Endothelial cell of umbilical vein (primary cell): ENCODE measurements around the gene COL23A1. TPM values are rescaled to one million over a fixed set of nuclear protein-coding genes. Genes with fewer than 3 reads are reported as not detected.

Experiments
- BruUV-seq: library from RNA; stranded (reverse); fragments of 400-500 nt; replicated peaks from 2 replicates; lab custom pipeline; 2021; lab: Mats Ljungman, UMichigan
- CTCF ChIA-PET: fragments of 300-600, 350-600 bp; sonication (Branson Sonifier 250); formaldehyde crosslinking; loops from one replicate; lab custom pipeline; 2021; ENCODE audit warnings: antibody characterized with exemption, inconsistent platforms; lab: Charles Lee
- POLR2A ChIA-PET: fragments of 300-600, 350-600 bp; sonication (Branson Sonifier 250); formaldehyde crosslinking; loops from one replicate; lab custom pipeline; 2021; ENCODE audit warnings: antibody characterized with exemption, inconsistent platforms; lab: Charles Lee
- DNase-seq: peaks from one replicate; pipeline ENCODE4 v3.0.0-alpha.2; 2011; ENCODE audit warnings: low read depth, low spot score
- FAIRE-seq: peaks from 2 replicates; lab custom pipeline; 2011; peaks lifted over from hg19 to GRCh38; lab: Jason Lieb, UNC
- H2AFZ ChIP-seq: 2 replicates; pipeline ENCODE4 v1.6.0; 2012; ENCODE audit warnings: low read depth, low read length, control low read depth, inconsistent platforms
- H3K27ac ChIP-seq: 2 replicates; pipeline ENCODE4 v1.5.1; 2011; ENCODE audit warnings: low read depth, mild to moderate bottlenecking, control low read depth, low read length, moderate library complexity; ENCODE audit not compliant: insufficient read depth
- H3K27me3 ChIP-seq, 2 experiments: 2 replicates each; pipeline versions ENCODE4 v1.6.0 to v1.6.1; 2011; ENCODE audit warnings: low read length in 2 of 2, mixed read lengths in 1 of 2; ENCODE audit not compliant: control insufficient read depth in 2 of 2, insufficient read depth in 2 of 2
- H3K36me3 ChIP-seq, 2 experiments: 2 replicates in 1 of 2; 3 replicates in 1 of 2; pipeline ENCODE4 v1.5.1; 2011; ENCODE audit warnings: low read length in 2 of 2, mild to moderate bottlenecking in 1 of 2, moderate library complexity in 1 of 2; ENCODE audit not compliant: control insufficient read depth in 2 of 2, insufficient read depth in 2 of 2; ENCODE audit errors: extremely low read depth in 1 of 2
- H3K4me1 ChIP-seq: 3 replicates; pipeline ENCODE4 v1.5.1; 2011; ENCODE audit warnings: mild to moderate bottlenecking, low read length; ENCODE audit not compliant: control insufficient read depth, insufficient read depth; ENCODE audit errors: extremely low read depth
- H3K4me2 ChIP-seq: 2 replicates; pipeline ENCODE4 v1.6.1; 2011; ENCODE audit warnings: low read length, control low read depth, mixed read lengths; ENCODE audit not compliant: insufficient read depth
- H3K4me3 ChIP-seq, 3 experiments: fragments of 200-600 bp in 1 of 3; sonication (generic), shearing (Covaris generic) in 1 of 3; replicated peaks in 1 of 3; 2 replicates each; pipeline ENCODE4 v1.5.1; 2011 to 2016; ENCODE audit warnings: control low read depth in 3 of 3, low read length in 3 of 3, mild to moderate bottlenecking in 2 of 3, inconsistent platforms in 1 of 3, low read depth in 1 of 3, moderate library complexity in 1 of 3; ENCODE audit not compliant: insufficient read depth in 1 of 3
- H3K79me2 ChIP-seq: 2 replicates; pipeline ENCODE4 v1.6.0; 2012; ENCODE audit warnings: low read length, inconsistent platforms; ENCODE audit not compliant: control insufficient read depth, insufficient read depth
- H3K9ac ChIP-seq: replicated peaks from 2 replicates; pipeline ENCODE3; 2011; ENCODE audit warnings: low read length, control low read depth; ENCODE audit not compliant: insufficient read depth; ENCODE audit errors: extremely low read depth
- H3K9me1 ChIP-seq: replicated peaks from 3 replicates; pipeline ENCODE4 v1.6.0; 2011; ENCODE audit warnings: mild to moderate bottlenecking, low read length; ENCODE audit not compliant: control insufficient read depth, insufficient read depth; ENCODE audit errors: extremely low read depth
- H3K9me3 ChIP-seq: replicated peaks from 2 replicates; pipeline ENCODE4 v1.5.1; 2012; ENCODE audit warnings: low read length, inconsistent platforms; ENCODE audit not compliant: control insufficient read depth, insufficient read depth
- H4K20me1 ChIP-seq: replicated peaks from 2 replicates; pipeline ENCODE3; 2011; ENCODE audit warnings: mild to moderate bottlenecking, low read length; ENCODE audit not compliant: control insufficient read depth, insufficient read depth; ENCODE audit errors: extremely low read depth
- CTCF ChIP-seq, 2 donors: IDR thresholded peaks; 1 replicate in 1 of 2; 2 replicates in 1 of 2; pipeline ENCODE4 v1.5.1; 2011; ENCODE audit warnings: low read length in 2 of 2, mild to moderate bottlenecking in 2 of 2, moderate library complexity in 2 of 2, control low read depth in 1 of 2, inconsistent platforms in 1 of 2, low read depth in 1 of 2; ENCODE audit not compliant: insufficient read depth in 1 of 2; ENCODE audit errors: extremely low read depth in 1 of 2
- EZH2 ChIP-seq: IDR thresholded peaks from 2 replicates; pipeline ENCODE4 v1.6.1; 2012; ENCODE audit warnings: borderline replicate concordance, low read depth, mild to moderate bottlenecking, moderate library complexity, low read length, inconsistent platforms; ENCODE audit not compliant: severe bottlenecking
- FOS ChIP-seq: IDR thresholded peaks from 2 replicates; pipeline ENCODE4 v1.6.1; 2011; ENCODE audit warnings: mild to moderate bottlenecking, low read length, moderate library complexity, borderline replicate concordance; ENCODE audit not compliant: insufficient read depth
- GATA2 ChIP-seq: IDR thresholded peaks from 2 replicates; pipeline ENCODE4 v1.7.0; 2011; ENCODE audit warnings: low read depth, mild to moderate bottlenecking, moderate library complexity, mixed read lengths, low read length; ENCODE audit not compliant: insufficient read length, insufficient read depth
- JUN ChIP-seq: IDR thresholded peaks from 2 replicates; pipeline ENCODE4 v1.6.1; 2011; ENCODE audit warnings: borderline replicate concordance, low read depth; ENCODE audit not compliant: insufficient read length, insufficient read depth
- MYC ChIP-seq: IDR thresholded peaks from one replicate; pipeline ENCODE4 v1.6.1; 2011; ENCODE audit warnings: mild to moderate bottlenecking, low read depth, low read length
- POLR2A ChIP-seq: IDR thresholded peaks from 2 replicates; pipeline ENCODE4 v1.6.1; 2012; ENCODE audit warnings: low read depth, mild to moderate bottlenecking, control low read depth, low read length
- POLR2AphosphoS5 ChIP-seq: IDR thresholded peaks from 2 replicates; pipeline ENCODE4 v1.6.1; 2012; ENCODE audit warnings: low read depth, mild to moderate bottlenecking, control low read depth, low read length, moderate library complexity; ENCODE audit not compliant: insufficient read depth
- dilution Hi-C: fragments of 300-500 bp; cut with MboI; formaldehyde crosslinking; loops from one replicate; pipeline ENCODE4 v1.15.0; 2019; ENCODE audit warnings: low sequenced_read_pairs; ENCODE audit not compliant: extremely low pct_ligation_motif_present
- intact Hi-C: fragments of 100-400 bp; cut with micrococcal nuclease; formaldehyde crosslinking; loops from one replicate; pipeline ENCODE4 v1.10.0; 2022
- polyA plus RNA-seq, 4 experiments: library from polyadenylated mRNA; depleted of rRNA in 3 of 4; stranded (reverse) in 3 of 4; unstranded in 1 of 4; fragments of >200 nt; gene quantifications; 2 replicates each; pipeline versions ENCODE4 v1.2.1 to v1.2.3, GENCODE V29; 2011 to 2012; ENCODE audit warnings: missing spikeins in 1 of 4
- total RNA-seq: library from RNA; stranded (reverse); gene quantifications from 2 replicates; pipeline ENCODE4 v1.2.3, GENCODE V29; 2021
- TF ChIP-seq, protein P1 (sequence below): IDR thresholded peaks from 2 replicates; pipeline ENCODE4 v1.6.1; 2011; ENCODE audit not compliant: insufficient read depth, insufficient read length

Gene COL23A1
- total and polyA plus RNA-seq, 2 donors (not counting 3 experiments of a cell fraction or from before 2014, with no cell fraction given): not detected

DNA sequence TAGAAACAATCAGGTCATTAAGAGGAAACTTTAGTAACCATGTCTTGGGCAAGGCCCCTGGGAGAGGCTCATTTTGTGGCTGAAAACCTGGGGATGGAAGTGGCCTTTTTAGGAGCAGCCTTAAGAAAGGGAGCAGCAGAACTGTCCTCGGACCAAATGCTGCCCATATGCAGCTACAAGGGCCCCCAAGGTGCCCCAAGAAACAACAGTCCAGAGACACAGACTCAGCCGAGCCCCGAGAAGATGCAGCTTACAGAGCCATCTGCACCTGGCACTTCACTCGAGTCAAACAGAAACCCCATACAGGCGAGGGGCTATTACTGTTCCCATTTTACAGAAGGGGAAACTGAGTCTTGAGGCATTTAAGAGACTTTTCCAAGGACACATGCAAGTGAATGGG, 58.0 kb downstream of the COL23A1 start:
- Histone ChIP-seq H3K4me1 (no peaks in the 10 kb centered on the region), H3K9me1 (no peaks in the 10 kb centered on the region), H3K9ac (no peak overlapping the region), H3K4me2 (no peak overlapping the region), H4K20me1 (no peaks in the 10 kb centered on the region), H3K27ac (no peak overlapping the region), H3K79me2 (no peaks in the 10 kb centered on the region), H3K4me3 (no peak overlapping the region), H3K27me3 (no peaks in the 10 kb centered on the region), H2AFZ (no peak overlapping the region), H3K36me3 (no peaks in the 10 kb centered on the region), H3K9me3 (no peaks in the 10 kb centered on the region)
- no peak for TF ChIP-seq GATA2
- TF ChIP-seq MYC: no peak
- TF ChIP-seq EZH2: no peak
- no peak for TF ChIP-seq FOS
- no peak for TF ChIP-seq JUN
- no peak for TF ChIP-seq POLR2A
- TF ChIP-seq POLR2AphosphoS5: no peak
- no peak for TF ChIP-seq CTCF (IDR thresholded peaks at IDR 0.05; ENCODE audit: extremely low read depth in 1 of 2, insufficient read depth in 1 of 2, low read depth in 1 of 2, low read length in 2 of 2)
- TF ChIP-seq, protein P1, sequence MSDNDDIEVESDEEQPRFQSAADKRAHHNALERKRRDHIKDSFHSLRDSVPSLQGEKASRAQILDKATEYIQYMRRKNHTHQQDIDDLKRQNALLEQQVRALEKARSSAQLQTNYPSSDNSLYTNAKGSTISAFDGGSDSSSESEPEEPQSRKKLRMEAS: no peak
- CTCF ChIA-PET: no interaction called here
- POLR2A ChIA-PET: no interaction called here
- no peak for DNase-seq
- intact Hi-C loops: no loop called here
- dilution Hi-C loops: no loop called here
- FAIRE-seq: no peak
- BruUV-seq: no TSS peak
